Measurements from ENCODE around the gene CECR2.

Gene CECR2

DNA sequence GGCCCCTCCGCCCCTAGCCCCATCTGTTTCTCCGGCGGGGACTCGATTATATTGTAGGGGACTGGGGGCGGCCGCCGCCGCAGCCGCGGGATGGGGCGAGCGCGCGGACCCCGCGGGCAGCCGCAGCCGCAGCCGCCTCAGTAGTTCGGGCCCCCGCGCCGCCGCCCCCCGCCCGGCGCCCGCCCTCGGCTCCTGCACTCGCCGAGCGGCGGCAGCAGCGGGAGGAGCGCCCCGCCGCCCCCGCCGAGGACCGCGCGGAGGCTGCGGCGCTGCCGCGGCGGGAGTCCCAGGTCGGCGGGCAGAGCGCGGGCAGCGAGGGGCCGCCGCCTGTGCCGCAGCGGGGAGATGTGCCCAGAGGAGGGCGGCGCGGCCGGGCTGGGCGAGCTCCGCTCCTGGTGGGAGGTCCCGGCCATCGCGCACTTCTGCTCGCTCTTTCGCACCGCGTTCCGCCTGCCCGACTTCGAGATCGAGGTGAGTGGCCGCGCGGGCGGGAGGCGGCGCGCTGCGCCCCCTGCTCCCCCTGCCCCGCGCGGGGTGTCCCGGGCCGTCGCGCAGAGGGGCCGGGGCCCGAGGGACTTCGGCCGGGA, at the start of gene CECR2:
Gene CECR2 (plus strand): TSS at position 22 of the 587 bp plus-strand sequence. CDS start 324 bp downstream, at position 346.
- peak; percentile 40 for DNase-seq (ENCODE audit: low spot score)

DNA sequence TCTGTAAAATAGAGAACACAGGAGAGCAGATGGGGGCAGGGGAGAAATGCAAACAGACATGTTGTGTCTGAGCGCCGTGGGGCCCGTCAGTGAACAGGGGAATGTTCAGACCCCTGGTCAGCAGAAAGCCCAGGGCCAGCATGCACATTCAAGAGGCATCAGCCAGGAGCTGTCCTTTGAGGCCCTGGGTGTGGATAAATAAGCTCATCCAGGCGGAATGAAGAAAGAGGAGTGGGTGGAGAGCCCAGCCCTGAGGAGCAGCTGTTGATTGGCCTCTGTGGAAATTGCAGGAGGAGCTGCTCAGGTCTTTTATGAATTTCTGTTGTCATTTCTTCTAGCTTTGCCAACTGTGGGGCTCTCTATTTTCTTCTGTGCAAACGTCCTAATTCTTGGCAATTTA, 49.7 kb upstream of the CECR2 start:
- DNase-seq (ENCODE audit: low spot score): no peak

DNA sequence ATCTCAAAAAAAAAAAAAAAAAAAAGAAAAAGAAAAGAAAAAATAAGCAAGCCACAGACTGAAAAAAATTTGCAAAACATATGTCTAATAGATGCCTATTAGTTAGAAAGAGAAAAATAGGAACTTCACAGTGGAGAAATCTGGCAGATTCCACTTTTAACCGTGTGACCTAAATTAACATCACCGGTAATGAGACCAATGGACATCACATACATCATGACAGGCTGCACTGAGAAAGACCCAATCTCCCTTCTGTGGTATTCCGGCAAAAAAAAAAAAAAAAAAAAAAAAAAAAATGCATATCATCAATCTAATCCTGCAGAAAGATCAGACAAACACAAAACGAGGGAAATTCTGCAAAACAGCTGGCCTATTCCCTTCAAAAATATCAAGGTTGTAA, 46.7 kb upstream of the CECR2 start:
- DNase-seq (ENCODE audit: low spot score): no peak

DNA sequence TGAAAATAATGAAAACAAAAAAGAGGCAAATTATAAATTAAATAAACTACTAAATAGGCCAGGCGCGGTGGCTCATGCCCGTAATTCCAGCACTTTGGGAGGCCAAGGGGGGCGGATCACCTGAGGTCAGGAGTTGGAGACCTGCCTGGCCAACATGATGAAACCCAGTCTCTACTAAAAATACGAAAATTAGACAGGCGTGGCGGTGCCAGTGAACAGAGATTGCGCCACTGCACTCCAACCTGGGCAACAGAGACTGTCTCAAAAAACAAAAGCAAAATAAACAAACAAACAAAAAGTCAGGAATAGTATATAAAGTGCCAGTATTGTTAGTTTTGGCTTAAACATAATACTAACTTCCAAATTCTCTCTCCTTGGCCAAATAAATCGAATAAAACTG, 37.6 kb upstream of the CECR2 start:
- DNase-seq (ENCODE audit: low spot score): no peak

DNA sequence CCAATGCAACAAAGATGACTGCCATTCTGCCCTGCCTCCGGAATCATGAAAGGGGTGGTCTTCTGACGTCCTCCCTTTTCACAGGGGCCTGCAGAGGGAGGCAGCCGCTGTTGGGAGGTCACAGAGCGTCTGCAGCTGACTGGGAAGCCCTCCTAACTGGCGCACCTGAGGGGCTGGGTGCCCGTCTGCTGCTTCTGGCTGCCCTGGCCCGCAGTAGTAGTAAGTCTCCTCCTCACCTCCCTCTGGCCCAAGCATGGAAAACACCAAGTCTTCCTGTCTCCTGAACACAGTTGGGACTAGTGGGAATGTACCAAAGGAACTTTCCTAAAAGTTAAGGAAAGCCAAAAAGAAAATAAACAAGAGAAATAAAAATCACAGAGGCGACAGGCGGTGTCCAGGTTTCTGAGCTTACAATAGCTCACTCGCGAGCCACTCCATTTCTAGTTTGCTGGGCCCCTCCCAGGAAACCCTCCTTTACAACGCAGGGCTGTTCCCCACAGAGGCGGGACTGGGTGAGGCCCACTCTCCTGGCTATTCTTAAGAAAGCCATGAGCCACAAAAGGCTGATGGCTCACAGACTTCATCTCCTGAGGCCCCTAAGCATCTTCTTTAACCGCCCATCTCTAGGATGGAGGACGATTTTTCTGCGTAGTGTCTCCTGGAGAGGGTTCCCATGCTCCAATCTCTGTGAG, 37.0 kb upstream of the CECR2 start:
- DNase-seq (ENCODE audit: low spot score): no peak

DNA sequence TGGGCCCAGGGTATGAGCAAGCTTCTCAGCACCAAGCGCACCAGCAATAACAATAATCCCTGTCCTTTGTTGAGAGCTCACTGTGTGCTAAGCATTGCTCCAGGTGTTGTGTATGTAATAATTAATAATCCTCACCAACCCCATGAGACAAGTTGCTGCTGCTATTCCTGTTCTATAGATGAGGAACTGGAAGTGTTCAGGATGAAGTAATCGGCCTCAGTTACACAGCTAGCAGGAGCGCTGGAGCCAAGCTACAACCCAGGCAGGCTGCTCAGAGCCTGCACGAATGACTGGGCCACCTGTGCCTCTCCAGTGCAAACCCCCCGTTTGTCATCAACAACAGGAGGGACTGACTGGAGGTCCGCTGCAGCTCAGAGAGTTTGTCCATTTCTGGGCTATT, 35.2 kb upstream of the CECR2 start:
- peak; percentile 15 for DNase-seq (ENCODE audit: low spot score)

DNA sequence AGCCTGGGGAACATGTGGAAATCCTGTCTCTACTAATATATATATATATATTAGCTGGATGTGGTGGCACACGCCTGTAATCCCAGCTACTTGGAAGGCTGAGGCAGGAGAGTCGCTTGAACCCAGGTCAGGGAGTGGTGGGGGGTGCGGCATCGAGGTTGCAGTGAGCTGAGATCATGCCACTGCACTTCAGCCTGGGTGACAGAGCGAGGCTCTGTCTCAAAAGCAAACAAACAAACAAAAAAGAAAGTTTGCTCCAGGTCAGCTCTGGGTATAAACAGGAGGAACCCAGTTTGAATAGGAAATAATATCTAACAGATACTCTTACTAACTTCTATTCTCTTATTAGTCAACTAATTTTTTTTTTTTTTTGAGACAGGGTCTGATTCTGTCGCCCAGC, 34.3 kb upstream of the CECR2 start:
- DNase-seq (ENCODE audit: low spot score): no peak

DNA sequence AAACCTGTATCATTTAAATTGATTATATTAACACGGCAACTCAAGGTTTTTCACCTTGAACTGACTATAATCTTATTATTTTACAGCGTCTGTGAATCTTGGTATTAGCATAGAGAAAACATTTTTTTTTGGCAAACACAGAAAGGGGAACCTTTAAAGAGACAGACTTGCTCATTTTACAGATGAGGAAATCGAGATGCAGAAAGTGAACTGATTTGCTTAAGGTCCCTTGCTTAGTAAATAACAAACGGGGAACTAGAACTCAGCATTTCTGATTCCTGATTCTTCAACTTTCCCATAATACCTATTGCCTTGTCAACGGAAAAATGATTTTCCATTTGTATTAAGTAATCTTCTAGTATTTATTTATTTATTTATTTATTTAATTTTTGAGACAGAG, 33.2 kb upstream of the CECR2 start:
- DNase-seq (ENCODE audit: low spot score): no peak

DNA sequence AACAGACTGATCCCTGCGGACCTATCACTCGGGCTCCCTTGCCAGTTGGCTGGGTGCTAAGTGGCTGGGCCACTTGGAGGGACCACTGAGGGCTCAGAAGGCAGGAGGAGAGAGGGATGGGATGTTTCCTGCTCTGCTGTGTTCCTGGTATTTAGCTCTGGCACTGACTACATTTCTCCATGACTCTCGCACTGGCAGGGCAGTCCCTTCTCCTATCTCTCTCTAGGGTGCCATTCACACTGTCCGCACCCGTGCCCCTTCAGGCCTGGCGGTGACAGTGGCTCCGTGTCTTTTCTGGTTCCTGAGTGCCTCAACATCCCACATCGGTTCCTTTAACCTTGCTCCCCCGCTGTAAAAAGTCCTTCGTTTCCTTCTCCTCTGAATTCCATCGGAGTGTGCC, 31.6 kb upstream of the CECR2 start:
- DNase-seq (ENCODE audit: low spot score): no peak

DNA sequence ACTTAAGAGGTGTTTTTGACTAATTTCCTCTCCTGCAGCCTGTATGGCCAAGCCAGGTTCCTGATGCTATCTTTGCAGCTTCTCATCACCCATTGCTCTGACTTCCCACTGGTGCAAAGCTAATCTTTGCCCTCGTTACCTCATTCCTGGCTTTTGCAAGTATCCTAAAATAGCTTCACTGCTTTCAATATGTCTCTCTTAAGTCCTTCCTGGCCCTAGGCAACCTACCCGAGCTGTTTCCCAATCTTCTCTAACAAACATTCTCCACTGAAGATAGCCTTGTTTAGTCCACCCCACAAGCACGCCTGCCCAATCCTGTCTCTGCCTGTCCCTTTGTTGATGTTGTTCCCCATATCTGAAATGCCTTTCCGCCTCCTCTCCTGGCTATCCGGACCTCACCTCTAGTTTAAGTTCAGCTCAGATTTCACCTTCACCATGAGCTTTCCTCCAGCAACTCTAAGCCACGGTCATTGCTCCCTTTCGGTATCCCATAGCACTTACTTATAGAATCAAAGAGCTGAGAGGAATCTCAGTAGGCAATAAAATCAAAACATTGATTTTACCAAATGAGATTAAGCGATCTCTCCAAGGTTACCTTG, 30.1 kb upstream of the CECR2 start:
- no peak for DNase-seq (ENCODE audit: low spot score)

DNA sequence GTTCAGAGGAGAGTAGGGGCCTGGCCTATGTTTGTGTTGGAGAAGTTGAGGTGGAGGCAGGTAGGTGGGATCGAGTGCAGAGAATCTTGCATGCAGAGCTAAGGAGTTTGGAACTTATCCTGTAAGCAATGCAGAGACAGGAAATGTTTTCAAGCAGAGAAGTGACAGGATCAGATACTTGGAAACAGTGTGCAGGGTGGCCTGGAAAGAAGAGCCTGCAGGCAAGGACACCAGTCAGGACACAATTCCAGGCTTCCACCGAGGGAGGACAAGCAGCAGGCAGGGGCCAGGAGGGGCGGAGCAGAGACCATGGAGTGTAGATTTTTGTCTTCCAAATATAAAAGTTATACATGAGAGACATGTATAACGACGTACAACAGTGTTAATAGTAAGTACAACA, 26.9 kb upstream of the CECR2 start:
- DNase-seq (ENCODE audit: low spot score): no peak

DNA sequence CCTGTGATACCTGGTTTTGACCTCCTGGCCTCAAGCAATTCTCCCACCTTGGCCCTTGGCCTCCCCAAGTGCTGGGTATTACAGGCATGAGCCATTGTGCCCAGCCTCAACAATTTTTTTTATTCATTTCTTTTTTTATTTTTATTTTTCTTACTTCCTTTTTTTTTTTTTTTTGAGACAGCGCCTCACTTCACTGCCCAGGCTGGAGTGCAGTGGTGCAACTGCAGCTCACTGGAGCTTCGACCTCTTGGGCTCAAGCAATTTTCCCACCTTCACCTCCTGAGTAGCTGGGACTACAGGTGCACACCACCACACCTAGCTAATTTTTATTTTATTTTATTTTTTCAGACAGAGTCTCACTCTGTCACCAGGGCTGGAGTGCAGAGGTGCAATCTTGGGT, 25.5 kb upstream of the CECR2 start:
- no peak for DNase-seq (ENCODE audit: low spot score)

DNA sequence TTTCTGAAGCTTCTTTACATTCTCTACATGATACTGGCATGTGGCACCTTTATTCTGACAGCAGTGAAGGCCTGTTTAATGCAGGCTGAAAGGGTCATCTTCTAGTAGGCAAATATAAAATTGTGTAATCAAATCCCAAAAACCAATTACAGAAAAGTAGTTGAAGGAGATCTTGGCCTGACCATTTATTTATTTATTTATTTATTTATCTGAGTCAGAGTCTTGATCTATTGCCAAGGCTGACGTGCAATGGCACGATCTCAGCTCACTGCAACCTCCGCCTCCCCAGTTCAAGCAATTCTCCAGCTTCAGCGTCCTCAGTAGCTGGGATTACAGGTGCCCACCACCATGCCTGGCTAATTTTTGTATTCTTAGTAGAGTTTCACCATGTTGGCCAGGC, 22.7 kb upstream of the CECR2 start:
- DNase-seq (ENCODE audit: low spot score): no peak

DNA sequence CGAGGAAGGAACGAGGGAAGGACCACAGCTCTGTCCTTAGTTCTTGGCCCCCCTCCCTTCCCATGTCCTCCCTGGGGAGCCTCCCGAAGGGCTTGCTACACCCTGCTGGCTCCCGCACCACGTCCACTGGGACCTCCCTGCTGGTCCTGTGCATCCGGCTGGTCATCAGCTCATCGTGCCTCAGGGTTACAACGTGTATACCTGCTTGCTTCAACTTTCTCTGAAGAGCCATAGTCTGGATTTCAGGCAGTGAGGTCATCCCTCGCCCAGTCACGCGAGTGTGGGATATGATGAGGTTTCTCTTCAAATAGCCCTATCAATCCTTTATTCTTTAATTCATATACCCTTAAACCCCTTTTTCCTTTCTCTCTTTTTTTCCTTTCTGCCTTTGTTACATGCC, 21.5 kb upstream of the CECR2 start:
- DNase-seq (ENCODE audit: low spot score): no peak

DNA sequence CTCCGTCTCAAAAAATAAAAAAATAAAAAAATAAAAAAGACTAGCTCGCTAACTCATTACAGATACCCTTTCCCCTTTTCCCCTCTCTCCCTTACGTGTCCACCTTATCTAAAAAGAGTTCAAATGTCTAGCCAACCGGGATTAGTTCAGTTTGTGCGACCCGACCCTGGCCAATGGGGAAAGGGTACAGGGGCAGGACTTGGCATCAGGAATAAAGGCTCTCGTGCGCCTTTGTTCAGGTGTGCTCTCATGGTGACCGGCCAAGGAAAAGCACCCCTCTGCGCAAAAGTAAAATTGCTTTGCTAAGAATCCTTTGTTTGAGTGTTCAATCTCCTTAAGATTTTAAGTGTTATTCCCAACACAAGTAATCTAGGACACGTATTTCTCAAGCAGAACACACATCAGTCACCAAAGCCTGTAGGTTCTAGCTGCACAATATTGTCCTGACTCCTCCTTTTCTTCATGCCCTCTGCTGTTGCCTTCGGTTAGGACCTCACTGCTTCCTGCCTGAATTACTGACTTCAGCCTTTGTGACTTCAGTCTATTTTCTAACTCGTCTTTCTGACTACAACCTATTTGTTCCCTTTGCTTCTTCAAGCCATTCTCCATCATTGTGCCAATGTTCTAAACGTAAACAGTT, 20.7 kb upstream of the CECR2 start:
- no peak for DNase-seq (ENCODE audit: low spot score)

DNA sequence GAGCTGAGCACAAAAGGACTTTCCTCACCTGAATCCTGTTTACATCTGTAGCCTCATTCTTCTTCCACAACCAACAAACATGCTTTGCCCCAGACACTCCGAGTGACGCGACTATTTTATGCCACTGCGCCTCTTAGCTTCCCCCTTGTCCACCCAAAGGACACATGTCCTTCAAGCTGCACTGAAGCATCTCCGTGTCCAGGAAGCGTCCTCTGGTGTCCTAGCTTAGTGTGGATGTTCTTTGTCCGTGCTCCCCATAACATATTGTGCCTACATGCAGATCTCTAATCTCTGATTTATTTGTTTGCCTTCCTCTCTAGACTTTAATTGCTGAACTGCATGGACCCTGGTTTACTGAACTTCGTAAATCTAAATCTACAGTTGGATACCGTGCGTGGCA, 20.1 kb upstream of the CECR2 start:
- no peak for DNase-seq (ENCODE audit: low spot score)

DNA sequence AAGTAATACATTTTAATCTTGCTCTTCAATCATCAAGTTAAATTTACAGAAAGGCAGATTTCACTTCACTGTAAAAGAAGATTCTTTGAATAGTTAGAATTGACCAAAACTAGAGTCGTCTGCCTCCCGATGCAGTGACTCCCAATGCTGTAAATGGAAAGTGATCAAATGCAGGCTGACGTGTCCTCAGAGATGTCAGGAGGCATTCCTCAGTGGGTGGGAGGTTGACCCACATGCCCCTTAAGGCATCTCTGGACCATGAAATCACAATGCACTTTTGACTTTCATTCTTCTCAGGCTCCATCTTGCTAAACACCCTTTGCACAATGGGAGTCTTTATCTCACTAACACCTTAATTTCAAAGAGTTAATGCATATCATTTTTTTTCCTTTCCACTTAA, 19.0 kb upstream of the CECR2 start:
- DNase-seq (ENCODE audit: low spot score): no peak

DNA sequence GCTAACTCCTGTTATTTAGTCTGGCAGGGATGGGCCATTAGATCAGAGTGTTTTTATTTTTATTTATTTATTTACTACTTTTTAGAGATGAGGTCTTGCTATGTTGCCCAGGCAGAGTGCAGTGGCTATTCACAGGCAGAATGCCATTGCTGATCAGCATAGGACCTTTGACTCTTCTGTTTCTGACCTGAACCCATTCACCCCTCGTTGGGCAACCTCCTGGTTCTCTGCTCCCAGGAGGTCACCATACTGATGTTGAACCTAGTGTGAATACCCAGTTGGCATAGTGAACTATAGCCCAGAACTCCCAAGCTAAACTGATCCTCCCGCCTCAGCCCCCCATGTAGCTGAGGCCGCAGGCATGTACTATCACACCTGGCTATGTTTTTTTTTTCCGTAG, 16.5 kb upstream of the CECR2 start:
- no peak for DNase-seq (ENCODE audit: low spot score)

DNA sequence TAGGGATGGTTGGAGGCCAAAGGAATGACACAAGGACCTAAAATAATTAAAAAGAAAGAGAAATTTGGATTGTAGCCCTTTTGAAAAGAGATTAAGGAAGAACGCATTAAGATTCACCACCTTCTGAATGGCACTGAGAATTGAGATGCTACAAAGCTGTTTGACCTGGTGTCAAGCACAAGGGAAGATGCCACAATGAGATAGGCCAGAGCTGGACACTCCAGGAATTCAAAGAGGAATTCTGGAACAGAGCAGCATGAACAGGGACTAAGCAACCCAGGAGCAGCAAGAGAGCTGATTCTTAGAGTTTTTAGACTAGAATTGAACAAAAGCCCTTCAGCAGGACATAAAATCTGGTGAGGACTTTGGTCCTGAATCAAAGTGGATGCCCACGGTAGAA, 11.6 kb upstream of the CECR2 start:
- DNase-seq (ENCODE audit: low spot score): no peak

DNA sequence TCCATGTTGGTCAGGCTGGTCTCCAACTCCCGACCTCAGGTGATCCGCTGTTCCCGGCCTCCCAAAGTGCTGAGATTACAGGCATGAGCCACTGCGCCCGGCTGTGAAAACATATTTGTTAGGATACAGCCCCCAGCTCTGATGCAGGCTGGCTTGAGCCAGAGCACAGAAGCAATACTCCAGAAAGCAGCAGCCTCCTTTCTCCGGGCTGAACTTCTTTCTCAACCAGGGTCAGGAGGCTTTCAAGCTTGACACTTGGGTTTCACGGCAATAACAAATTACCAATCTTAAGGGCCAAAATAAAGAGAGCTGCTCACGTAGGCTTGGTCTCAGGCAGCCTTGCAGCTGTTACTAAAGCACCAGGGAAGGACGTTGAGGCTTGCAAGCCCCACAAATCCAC, 10.8 kb upstream of the CECR2 start:
- DNase-seq (ENCODE audit: low spot score): no peak

DNA sequence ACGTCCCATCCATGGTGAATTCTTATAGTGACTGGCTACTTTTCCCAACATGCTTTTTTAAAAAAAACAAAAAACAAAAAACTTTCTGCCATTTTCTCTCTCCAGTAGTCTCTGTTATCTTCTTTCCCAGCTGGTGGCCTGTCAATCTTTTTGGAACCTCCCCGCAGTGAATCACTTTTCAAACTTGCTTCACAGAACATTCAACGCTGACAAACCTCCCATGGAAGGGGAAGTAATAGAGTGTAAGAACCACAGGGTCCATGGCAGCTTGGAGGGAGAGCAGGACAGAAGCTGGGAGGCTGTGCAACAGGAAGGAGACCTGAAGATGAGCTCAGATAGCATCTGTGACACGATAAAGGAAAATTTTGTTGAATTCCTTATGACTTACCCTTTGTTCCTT, 9.8 kb upstream of the CECR2 start:
- no peak for DNase-seq (ENCODE audit: low spot score)

DNA sequence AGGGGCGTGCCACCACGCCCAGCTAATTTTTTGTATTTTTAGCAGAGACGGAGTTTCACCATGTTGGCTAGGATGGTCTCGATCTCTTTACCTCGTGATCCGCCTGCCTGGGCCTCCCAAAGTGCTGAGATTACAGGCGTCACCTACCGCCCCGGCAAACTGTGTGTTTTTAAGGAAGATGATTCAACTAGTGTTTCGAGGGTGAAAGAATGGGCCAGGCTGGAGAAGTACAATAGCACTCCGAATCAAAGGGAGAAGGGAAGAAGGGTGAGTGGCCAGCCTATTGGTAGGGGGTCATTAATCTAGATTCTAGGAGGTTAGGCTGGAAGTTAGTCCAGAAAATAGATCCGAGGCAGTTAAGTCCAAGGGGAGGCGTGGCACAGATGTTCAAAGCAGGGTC, 2.9 kb upstream of the CECR2 start:
- DNase-seq (ENCODE audit: low spot score): no peak

DNA sequence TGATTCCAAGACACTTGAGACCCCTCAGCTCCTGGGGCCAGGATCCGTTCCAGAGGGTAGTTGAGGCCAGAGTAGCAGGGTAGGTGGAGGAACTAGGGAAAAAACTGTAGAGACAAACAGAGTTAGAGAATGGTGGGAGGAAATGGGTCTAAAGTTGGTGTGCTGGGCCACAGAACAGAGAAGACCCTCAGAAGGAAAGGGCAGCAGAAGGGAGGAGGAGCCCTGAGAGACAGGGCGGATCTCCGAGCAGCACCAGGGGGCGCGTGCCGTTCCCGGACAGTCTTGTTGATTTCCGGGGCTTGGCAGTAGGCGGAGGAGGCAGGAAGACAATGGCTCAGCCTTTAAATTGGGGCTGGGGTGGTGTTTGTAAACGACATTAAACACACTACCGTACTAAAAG, 2.4 kb upstream of the CECR2 start:
- DNase-seq (ENCODE audit: low spot score): peak; percentile 67

Data from Ammon's horn (tissue), 1 donor.